ENCODE measurements around the gene ELF1.

GRCh38 chr13:40993987-40994386, 25.1 kb downstream of the ELF1 start:
- TF ChIP-seq CTCF (IDR thresholded peaks at IDR 0.05) (peak in 4 of 5 experiments; percentile 18 to 76 (median 46)), EP300 (IDR thresholded peaks at IDR 0.05; ENCODE audit: low read depth) (peak; percentile 22), POLR2A (IDR thresholded peaks at IDR 0.05) (no peak)
